OCI-LY3 (cell line): ENCODE results near the gene BABAM2.

ENCODE experiments used
- CTCF ChIP-seq: fragments of 200-600, 300-600 bp; sonication (generic); IDR thresholded peaks from 2 replicates; pipeline ENCODE4 v1.5.1; 2014; ENCODE audit warnings: antibody characterized with exemption, low read length, low read depth
- EZH2phosphoT487 ChIP-seq: fragments of 200-600 bp; shearing (Covaris generic); IDR thresholded peaks from 2 replicates; pipeline ENCODE4 v1.6.1; 2018; ENCODE audit warnings: antibody characterized with exemption, mixed run types, low read depth

- TF ChIP-seq CTCF (no peak), EZH2phosphoT487 (no peak)
Measured at GRCh38 chr2:27855476-27855875, 35.1 kb upstream of the BABAM2 start.
